RWPE1 (cell line): ENCODE measurements around the gene CHMP4A.

ENCODE experiments used
- CTCF ChIA-PET: fragments of 350-600 bp; sonication (Branson Sonifier 250); formaldehyde crosslinking; extraction: SDS; loops from one replicate; lab custom pipeline; 2021; lab: Yijun Ruan, JAX
- POLR2A ChIA-PET: fragments of 400-600 bp; formaldehyde crosslinking; extraction: SDS; loops from one replicate; lab custom pipeline; 2020; ENCODE audit warnings: antibody characterized with exemption; ENCODE audit not compliant: low non-redundant PET; lab: Yijun Ruan, JAX
- DNase-seq: peaks from one replicate; pipeline ENCODE4 v3.0.0; 2012; ENCODE audit warnings: low spot score
- H3K27ac ChIP-seq: fragments of 450-650 bp; 2 replicates; pipeline ENCODE4 v1.5.1; 2017
- TF ChIP-seq, protein P1 (sequence below): fragments of 450-650 bp; conservative IDR thresholded peaks from 2 replicates; pipeline ENCODE4 v1.5.1; 2017; ENCODE audit warnings: low read depth, mild to moderate bottlenecking

The CHMP4A gene

DNA sequence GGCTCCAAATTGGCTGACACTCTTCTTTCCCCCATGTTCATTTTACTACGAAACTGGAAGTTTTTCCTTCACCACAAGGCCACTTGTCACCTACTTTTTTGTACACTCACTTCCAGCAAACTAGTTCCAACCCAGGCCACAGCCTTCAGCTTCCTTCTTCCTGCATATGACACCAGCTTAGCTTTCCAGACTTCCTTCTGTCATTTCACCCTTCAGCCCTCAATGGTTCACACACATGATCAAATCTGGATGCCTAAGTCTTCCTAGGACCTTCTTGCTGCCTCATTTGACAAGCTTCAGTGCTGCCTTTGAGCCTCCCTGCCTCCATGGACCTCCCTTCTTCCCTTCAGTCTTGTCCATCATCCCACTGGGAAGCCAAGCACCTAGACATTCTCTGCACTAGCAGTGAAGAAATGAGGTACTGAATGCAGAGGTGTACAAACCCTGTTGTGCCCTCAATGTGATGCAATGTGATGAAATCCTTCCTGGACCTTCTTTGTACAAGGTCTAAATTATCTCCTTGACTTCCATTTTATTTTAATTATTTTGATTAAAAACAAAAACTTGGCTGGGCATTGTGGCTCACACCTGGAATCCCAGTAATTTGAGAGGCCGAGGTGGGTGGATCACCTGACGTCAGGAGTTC is 45.7 kb downstream of the CHMP4A start:
- peak overlapping the region; percentile 46 for H3K27ac ChIP-seq
- no peak for DNase-seq
- TF ChIP-seq, protein P1, sequence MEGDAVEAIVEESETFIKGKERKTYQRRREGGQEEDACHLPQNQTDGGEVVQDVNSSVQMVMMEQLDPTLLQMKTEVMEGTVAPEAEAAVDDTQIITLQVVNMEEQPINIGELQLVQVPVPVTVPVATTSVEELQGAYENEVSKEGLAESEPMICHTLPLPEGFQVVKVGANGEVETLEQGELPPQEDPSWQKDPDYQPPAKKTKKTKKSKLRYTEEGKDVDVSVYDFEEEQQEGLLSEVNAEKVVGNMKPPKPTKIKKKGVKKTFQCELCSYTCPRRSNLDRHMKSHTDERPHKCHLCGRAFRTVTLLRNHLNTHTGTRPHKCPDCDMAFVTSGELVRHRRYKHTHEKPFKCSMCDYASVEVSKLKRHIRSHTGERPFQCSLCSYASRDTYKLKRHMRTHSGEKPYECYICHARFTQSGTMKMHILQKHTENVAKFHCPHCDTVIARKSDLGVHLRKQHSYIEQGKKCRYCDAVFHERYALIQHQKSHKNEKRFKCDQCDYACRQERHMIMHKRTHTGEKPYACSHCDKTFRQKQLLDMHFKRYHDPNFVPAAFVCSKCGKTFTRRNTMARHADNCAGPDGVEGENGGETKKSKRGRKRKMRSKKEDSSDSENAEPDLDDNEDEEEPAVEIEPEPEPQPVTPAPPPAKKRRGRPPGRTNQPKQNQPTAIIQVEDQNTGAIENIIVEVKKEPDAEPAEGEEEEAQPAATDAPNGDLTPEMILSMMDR, result no peak
- ChIA-PET POLR2A (no interaction called here), CTCF (interaction anchor here (0.6 kb wide), 2 partner anchors 11 to 1087 kb away, joined by 3 to 5 read pairs; no protein-coding TSS in a partner anchor)

GRCh38 chr14:24165785-24166184 is 47.5 kb downstream of the CHMP4A start:
- DNase-seq, result no peak
- TF ChIP-seq, protein P1, result no peak
- ChIA-PET POLR2A (no interaction called here), CTCF (interaction anchor here (0.5 kb wide), 1 partner anchor 22 kb away, joined by 3 read pairs; no protein-coding TSS in a partner anchor)
- H3K27ac ChIP-seq, result peak overlapping the region; percentile 22

GRCh38 chr14:24164518-24164991 is 48.7 kb downstream of the CHMP4A start:
- TF ChIP-seq, protein P1, result no peak
- CTCF ChIA-PET, result no interaction called here
- H3K27ac ChIP-seq, result peak overlapping the region; percentile 22
- no peak for DNase-seq
- POLR2A ChIA-PET, result no interaction called here

DNA sequence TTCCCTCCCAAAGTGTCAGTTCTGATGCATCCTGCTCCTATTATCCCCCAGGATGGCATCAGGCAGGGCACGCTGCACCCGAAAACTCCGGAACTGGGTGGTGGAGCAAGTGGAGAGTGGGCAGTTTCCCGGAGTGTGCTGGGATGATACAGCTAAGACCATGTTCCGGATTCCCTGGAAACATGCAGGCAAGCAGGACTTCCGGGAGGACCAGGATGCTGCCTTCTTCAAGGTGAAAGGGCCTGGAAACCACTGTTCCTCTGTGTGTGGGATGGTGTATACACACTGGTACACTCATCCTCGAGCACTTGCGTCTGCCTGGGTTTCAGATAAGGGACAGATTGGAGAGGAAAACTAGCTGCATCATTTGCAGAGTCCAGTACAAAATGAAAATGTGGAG is 51.2 kb downstream of the CHMP4A start:
- no peak for DNase-seq
- ChIA-PET CTCF (interaction anchor here (1.3 to 1.9 kb wide), 3 partner anchors 12 to 104 kb away, joined by 4 to 8 read pairs (median 7); partner anchors contain the start of gene PSME1), POLR2A (interaction anchor here (0.6 to 1.3 kb wide), 2 partner anchors 22 to 48 kb away, joined by 4 read pairs; partner anchors contain the start of gene DCAF11)
- peak overlapping the region; percentile 90 for H3K27ac ChIP-seq
- TF ChIP-seq, protein P1, result no peak

DNA sequence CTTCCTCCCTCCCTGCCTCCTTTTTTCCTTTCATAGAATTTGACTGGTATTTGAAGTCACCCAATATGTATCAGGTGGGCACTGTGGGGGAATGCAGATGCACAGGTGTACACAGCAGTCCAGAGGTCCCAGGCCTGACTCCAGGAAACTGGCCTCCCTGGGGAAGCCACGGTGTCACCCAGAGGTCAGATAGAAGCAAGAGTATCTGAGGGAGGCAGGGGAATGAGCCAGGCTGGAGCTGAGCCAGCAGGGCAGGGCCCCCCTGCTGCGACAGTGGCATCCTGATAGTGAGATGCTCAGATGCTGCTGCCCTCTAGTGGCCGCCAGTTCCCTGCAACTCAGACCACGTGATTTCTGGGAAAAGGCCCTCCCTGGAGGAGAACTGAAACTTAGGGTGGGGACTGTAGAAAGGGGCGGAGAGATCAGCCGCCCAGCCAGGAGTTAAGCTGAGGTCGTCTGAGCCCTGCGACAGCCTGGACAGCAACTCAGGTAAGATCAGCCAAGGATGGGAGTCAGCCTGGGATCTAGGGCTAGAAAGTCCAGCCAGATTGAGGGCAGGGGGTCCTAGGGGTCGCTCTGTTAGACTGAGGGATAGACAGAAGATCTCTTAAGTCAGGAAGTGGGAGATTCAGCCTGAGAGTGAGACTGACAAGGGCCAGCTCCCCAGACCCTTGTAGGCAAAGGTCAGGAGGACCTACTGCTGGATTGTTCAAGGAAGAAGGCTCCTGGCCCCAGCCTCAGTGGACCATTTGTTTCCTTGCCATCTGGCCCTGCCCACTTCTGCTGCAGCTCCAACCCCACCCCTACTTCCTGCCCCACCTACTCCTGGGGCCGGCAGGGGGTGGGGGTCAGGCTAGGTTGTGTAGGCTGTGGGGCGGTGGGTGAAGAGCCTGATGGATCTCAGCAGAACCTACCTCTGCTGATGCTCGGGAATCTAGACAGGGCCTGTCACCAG is 52.2 kb downstream of the CHMP4A start, which contains the start of gene IRF9:
TSS of gene IRF9 (plus strand) at position 416 of the 955 bp plus-strand sequence. CDS start 880 bp downstream, outside the sequence.
- peak; percentile 94 for DNase-seq
- ChIA-PET POLR2A (interaction anchor here (0.5 to 1.3 kb wide), 5 partner anchors 11 to 917 kb away, joined by 3 to 4 read pairs (median 4); partner anchors contain the start of genes DCAF11 and PSME2), CTCF (interaction anchor here (0.7 to 2.0 kb wide), 14 partner anchors 9 to 103 kb away, joined by 3 to 10 read pairs (median 4); partner anchors contain the start of genes PSME1, PSME2 and RNF31)
- TF ChIP-seq, protein P1, result peak; percentile 95
- H3K27ac ChIP-seq, result peak within 1 kb of the TSS; percentile 90
